LNCaP clone FGC (cell line): ENCODE results near the gene LARGE1.

Experiments used
- DNase-seq: peaks from one replicate; pipeline ENCODE4 v3.0.0-alpha.2; 2011; ENCODE audit warnings: low read depth
- H3K4me3 ChIP-seq: 2 replicates; pipeline ENCODE4 v1.5.1; 2011; ENCODE audit warnings: mild to moderate bottlenecking, low read depth, low read length, control low read depth
- TF ChIP-seq, protein P1 (sequence below): IDR thresholded peaks from 2 replicates; pipeline ENCODE4 v1.5.1; 2012; ENCODE audit warnings: mild to moderate bottlenecking; ENCODE audit not compliant: control insufficient read depth, insufficient read depth; ENCODE audit errors: extremely low read depth

Gene LARGE1

DNA sequence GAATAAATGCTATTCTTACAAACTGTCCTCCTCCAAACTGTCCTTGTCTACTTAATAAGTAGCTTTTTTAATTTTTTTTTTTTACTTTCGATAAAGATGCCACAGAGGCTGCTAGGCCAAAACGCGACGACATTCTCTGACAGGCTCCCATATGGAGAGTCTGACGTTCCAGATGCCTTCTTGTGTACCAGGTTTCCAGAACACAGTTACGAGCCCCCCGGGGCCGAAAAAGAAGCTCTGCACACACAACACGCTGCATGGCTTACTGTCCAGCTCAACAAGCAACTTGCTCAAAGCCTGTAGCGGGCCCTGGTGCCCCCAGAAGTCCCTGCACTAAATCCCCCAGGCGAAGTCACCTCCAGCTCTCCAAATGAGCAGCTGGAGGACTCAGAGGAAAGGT, 39.3 kb downstream of the LARGE1 start:
- TF ChIP-seq, protein P1, sequence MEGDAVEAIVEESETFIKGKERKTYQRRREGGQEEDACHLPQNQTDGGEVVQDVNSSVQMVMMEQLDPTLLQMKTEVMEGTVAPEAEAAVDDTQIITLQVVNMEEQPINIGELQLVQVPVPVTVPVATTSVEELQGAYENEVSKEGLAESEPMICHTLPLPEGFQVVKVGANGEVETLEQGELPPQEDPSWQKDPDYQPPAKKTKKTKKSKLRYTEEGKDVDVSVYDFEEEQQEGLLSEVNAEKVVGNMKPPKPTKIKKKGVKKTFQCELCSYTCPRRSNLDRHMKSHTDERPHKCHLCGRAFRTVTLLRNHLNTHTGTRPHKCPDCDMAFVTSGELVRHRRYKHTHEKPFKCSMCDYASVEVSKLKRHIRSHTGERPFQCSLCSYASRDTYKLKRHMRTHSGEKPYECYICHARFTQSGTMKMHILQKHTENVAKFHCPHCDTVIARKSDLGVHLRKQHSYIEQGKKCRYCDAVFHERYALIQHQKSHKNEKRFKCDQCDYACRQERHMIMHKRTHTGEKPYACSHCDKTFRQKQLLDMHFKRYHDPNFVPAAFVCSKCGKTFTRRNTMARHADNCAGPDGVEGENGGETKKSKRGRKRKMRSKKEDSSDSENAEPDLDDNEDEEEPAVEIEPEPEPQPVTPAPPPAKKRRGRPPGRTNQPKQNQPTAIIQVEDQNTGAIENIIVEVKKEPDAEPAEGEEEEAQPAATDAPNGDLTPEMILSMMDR = no peak
- H3K4me3 ChIP-seq = no peak overlapping the region
- DNase-seq = no peak

DNA sequence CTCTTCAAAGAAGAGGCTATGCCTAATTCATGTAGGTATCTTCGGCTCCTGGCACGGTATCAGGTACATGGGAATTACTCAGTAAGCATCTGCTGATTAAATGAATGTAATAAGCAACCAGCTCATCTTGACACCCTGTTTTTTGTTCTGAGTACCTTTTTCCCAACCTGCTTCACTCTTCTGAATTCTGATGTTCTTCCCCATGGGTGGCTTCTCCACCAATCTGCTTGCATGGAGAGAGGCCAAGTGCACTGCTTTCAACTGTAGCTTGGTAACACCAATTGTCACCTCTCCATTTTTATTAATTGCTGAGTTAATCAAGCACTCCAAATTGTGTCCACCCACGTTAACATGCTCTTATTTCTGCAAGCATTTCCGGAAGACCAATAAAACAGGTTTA, 40.5 kb downstream of the LARGE1 start:
- no peak overlapping the region for H3K4me3 ChIP-seq
- TF ChIP-seq, protein P1 = no peak
- DNase-seq = no peak

DNA sequence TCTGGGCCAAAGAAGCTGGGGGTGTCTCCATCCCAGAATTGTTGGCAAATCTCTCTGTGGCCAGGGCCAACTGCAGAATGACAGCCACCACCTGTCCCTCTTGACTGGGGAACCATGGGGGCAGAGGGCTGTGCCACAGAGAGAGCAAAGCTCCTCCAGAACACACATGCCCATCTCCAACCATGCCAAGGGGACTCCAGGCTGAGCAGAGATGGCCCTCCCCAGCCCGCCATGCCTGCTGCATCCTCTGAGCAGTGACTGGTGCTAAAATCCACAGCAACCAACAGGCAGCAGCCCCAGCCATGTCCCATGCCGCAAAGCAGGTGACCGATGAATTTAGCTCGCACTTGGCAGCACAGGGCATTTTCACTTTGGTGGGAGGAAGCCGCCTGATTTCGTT, 45.0 kb downstream of the LARGE1 start:
- TF ChIP-seq, protein P1 = no peak
- no peak overlapping the region for H3K4me3 ChIP-seq

DNA sequence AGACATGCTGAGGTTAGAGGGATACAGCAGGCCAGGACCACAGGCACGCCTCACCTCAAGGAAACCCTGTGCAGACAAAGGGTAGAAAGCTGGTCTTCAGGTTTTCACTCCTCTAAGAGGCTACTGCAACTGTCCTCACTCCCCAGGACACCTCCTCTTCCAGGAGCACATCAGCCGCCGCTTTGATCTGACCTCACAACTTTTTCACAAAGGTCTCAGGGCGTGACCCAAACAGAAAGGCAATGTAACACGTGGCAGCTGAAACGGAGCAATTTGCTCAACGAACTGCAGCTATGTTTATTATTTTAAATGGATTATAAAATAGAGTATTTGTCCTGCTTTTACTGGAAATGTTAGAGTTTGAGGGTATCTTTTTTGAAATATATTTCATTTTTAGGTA, 46.1 kb downstream of the LARGE1 start:
- TF ChIP-seq, protein P1 = no peak
- H3K4me3 ChIP-seq = no peak overlapping the region
- DNase-seq = no peak

More for the DNA sequence above, 45.0 kb downstream of the LARGE1 start:
- no peak for DNase-seq

DNA sequence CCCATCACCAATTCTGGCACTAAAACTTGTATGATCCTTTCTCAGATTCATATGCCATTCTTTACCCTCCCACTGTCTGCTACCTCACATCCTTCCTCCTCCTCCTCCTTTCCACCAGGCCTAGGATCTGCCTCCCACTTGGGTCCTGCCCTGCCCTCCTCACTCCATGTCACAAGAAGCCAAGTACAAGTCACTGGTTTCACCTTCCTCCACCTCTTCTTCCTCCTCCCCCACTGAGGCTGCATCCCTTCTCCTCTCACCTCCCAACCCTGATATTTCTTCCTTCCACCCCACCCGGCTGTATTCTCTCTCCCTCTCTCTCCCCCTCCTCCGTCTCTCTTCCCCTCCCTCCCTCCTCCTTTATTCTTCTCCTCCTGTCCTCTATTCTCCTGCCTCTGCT, 46.6 kb downstream of the LARGE1 start:
- H3K4me3 ChIP-seq = no peak overlapping the region
- TF ChIP-seq, protein P1 = no peak
- no peak for DNase-seq

DNA sequence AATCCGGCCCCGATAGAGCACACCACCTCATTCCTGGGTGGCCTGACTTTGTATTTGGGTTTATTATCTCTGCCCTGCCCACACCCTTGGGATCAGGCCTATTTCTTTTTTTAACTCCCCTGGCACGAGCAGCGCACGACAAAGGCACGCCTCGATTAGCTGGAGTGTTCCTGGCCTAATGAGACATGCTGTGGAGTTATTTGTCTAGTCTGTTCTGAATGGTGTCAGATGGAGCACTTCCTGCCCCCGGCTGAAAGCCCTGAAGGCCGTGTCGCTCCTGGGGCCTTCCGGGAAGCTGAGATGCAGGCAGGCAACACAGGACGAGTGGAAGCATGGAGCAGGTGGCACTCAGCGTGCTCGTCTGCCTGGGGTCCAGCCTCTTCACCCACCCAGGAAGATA, 47.1 kb downstream of the LARGE1 start:
- H3K4me3 ChIP-seq = no peak overlapping the region
- TF ChIP-seq, protein P1 = no peak
- no peak for DNase-seq

DNA sequence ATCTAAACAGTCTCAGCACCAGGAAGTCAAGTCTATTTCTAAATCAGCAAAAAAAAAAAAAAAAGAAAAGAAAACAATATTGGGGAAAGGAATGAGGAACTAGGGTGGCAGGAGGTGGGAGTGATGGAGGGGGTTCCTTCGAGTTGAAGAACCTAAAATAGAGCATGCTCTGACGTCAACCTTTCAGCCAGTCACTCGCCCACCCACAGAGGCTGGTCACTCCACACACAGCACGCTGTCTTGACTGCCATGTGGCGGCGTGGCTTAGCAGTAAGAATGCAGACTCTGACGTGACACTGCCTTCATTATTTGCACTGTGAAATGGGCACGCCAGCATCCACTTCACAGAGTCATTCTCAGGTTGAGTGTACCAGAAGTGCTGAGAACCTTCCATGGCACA, 48.3 kb downstream of the LARGE1 start:
- no peak for DNase-seq
- TF ChIP-seq, protein P1 = no peak
- no peak overlapping the region for H3K4me3 ChIP-seq
